ENCODE measurements around the gene DBR1. TPM values are rescaled to one million over a fixed set of nuclear protein-coding genes. Genes with fewer than 3 reads are reported as not detected.

DBR1 gene
- total RNA-seq, 1 donor from 2014 or later = 18.3 TPM

DNA sequence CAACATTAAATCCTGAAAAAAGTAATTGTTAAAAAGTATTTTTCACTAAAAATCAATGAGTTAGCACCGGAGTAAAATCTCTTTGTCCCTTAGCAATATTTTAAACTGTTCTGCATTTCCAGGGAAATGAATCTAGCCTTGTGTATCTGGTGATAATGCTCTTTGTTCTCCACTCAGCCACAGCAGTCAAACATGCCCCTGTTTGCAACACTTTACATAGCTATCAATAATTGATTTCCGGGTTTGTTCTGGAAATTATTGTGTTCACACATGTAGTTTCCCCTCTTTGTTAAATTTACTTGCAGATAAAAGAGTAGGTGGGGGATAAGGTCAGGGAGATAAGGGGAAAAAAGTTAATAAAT lies 38.9 kb downstream of the DBR1 start:
- H3K27ac Mint-ChIP-seq (ENCODE audit: unreplicated experiment) = no peak overlapping the region
- no peaks in the 10 kb centered on the region for H3K4me1 Mint-ChIP-seq (ENCODE audit: unreplicated experiment)
- no peak overlapping the region for H3K4me3 Mint-ChIP-seq (ENCODE audit: unreplicated experiment)
- no peaks in the 10 kb centered on the region for H3K9me3 Mint-ChIP-seq (ENCODE audit: unreplicated experiment)
- no peaks in the 10 kb centered on the region for H3K36me3 Mint-ChIP-seq (ENCODE audit: unreplicated experiment)
- no peak for DNase-seq (ENCODE audit: extremely low spot score, unreplicated experiment)
- TF ChIP-seq CTCF (IDR thresholded peaks at IDR 0.05) = no peak
- peaks cover 54% of the 10 kb centered on the region for H3K27me3 Mint-ChIP-seq (ENCODE audit: unreplicated experiment)

DNA sequence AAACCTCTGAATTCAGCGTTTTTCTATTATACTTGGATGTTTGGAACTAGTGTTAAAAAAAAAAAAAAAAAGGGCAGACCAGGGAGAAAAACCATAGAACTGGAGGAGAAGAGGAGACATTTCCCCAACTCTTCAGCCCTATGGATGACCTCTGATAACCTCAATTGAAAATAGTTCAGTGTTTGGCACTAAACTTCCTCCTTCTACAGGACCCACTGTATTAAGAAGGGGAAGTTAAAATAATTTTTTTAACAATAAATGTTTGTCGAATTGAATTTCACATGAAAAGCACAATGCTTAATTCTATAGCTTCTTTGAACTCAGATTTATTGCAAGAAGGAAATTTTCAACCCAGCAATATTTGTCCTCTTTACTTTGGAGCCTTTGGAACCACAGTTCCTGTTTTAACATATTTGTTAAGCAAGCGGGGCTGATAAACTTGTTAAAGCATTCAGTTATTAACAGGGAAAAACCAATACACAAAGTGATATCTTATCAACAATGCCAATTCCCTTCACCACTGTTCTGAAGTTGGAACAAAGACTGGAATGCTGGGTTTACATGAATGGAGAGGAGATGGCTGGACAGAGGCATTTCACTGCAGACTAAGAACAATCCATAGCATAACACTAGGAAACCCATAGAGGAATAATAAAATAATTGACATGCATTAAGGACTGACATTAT lies 39.4 kb downstream of the DBR1 start:
- Mint-ChIP-seq H3K4me1 (ENCODE audit: unreplicated experiment) (no peaks in the 10 kb centered on the region), H3K36me3 (ENCODE audit: unreplicated experiment) (no peaks in the 10 kb centered on the region), H3K9me3 (ENCODE audit: unreplicated experiment) (no peaks in the 10 kb centered on the region), H3K27me3 (ENCODE audit: unreplicated experiment) (peaks cover 58% of the 10 kb centered on the region), H3K27ac (ENCODE audit: unreplicated experiment) (no peak overlapping the region), H3K4me3 (ENCODE audit: unreplicated experiment) (no peak overlapping the region)
- no peak for TF ChIP-seq CTCF (IDR thresholded peaks at IDR 0.05)
- DNase-seq (ENCODE audit: extremely low spot score, unreplicated experiment) = no peak

GRCh38 chr3:138132239-138132638 lies 42.5 kb downstream of the DBR1 start, which contains the start of gene A4GNT:
TSS of gene A4GNT (minus strand) at chr3:138132390. CDS start at chr3:138131256, 1,134 bp downstream.
- peaks cover 61% of the 10 kb centered on the region for H3K27me3 Mint-ChIP-seq (ENCODE audit: unreplicated experiment)
- no peak within 1 kb of the TSS for H3K4me3 Mint-ChIP-seq (ENCODE audit: unreplicated experiment)
- no peaks in the 10 kb centered on the region for H3K4me1 Mint-ChIP-seq (ENCODE audit: unreplicated experiment)
- no peak for TF ChIP-seq CTCF (IDR thresholded peaks at IDR 0.05)
- DNase-seq (ENCODE audit: extremely low spot score, unreplicated experiment) = no peak
- H3K27ac Mint-ChIP-seq (ENCODE audit: unreplicated experiment) = no peak within 1 kb of the TSS
- H3K36me3 Mint-ChIP-seq (ENCODE audit: unreplicated experiment) = no peaks in the 10 kb centered on the region
- no peaks in the 10 kb centered on the region for H3K9me3 Mint-ChIP-seq (ENCODE audit: unreplicated experiment)

DNA sequence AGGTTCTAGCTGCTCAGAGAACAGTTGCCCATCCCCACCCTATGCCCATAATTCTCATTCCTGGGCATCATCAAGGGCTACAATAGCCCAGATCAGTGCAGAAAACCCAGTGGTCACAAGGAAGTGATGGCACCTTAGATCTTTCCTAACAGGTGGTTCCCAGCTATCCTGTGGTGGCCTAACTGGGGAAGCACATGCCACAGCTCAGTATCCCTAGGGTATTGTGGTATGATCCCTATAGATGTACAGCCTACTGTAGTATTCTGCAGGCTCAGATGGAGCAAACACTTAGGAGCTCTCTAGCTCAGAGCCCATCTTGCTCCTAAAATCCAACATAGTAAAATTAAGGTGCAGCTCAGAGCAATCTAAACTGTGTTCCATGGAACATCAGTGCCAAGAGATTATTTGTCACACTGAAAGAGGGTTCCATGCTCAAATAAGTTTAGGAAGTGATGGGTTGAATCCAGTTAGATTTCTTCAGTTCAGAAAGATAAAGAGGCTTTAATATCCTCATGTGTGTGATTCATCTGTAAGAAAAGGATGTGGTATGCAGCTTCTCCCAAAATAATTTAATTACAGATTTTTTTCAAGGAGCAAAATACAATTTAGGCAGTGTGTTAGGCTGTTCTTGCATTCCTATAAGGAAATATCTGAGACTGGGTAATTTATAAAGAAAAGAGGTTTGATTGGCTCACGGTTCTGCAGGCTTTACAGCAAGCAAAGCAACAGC lies 46.9 kb downstream of the DBR1 start:
- Mint-ChIP-seq H3K9me3 (ENCODE audit: unreplicated experiment) (no peaks in the 10 kb centered on the region), H3K4me3 (ENCODE audit: unreplicated experiment) (no peak overlapping the region), H3K27me3 (ENCODE audit: unreplicated experiment) (peaks cover 24% of the 10 kb centered on the region), H3K4me1 (ENCODE audit: unreplicated experiment) (peaks cover 17% of the 10 kb centered on the region), H3K36me3 (ENCODE audit: unreplicated experiment) (no peaks in the 10 kb centered on the region), H3K27ac (ENCODE audit: unreplicated experiment) (no peak overlapping the region)
- no peak for TF ChIP-seq CTCF (IDR thresholded peaks at IDR 0.05)
- no peak for DNase-seq (ENCODE audit: extremely low spot score, unreplicated experiment)

- peak; percentile 34 for DNase-seq (ENCODE audit: extremely low spot score, unreplicated experiment)
- H3K27ac Mint-ChIP-seq (ENCODE audit: unreplicated experiment) = no peak overlapping the region
Measured at GRCh38 chr3:138125548-138126221, 49.0 kb downstream of the DBR1 start.

More at GRCh38 chr3:138125548-138126221, 49.0 kb downstream of the DBR1 start:
- peaks cover 17% of the 10 kb centered on the region for H3K4me1 Mint-ChIP-seq (ENCODE audit: unreplicated experiment)
- TF ChIP-seq CTCF (IDR thresholded peaks at IDR 0.05) = no peak
- no peaks in the 10 kb centered on the region for H3K9me3 Mint-ChIP-seq (ENCODE audit: unreplicated experiment)
- no peak overlapping the region for H3K4me3 Mint-ChIP-seq (ENCODE audit: unreplicated experiment)
- H3K36me3 Mint-ChIP-seq (ENCODE audit: unreplicated experiment) = no peaks in the 10 kb centered on the region
- peaks cover 6% of the 10 kb centered on the region for H3K27me3 Mint-ChIP-seq (ENCODE audit: unreplicated experiment)

Data from osteocyte (in vitro differentiated cells).